Gastroesophageal sphincter (tissue), 4 donors: Measurements from ENCODE around the gene SATB1. TPM values are rescaled to one million over a fixed set of nuclear protein-coding genes. Genes with fewer than 3 reads are reported as not detected.
A peak's percentile ranks its signal among the peaks of the same experiment; 100 is the strongest.

ENCODE experiments used
- ATAC-seq: fragments of 150-250 bp; one replicate; pipeline ENCODE4 v1.9.1; 2016; ENCODE audit warnings: mild to moderate bottlenecking, moderate library complexity
- H3K27ac ChIP-seq, 4 donors: fragments of 200-600 bp; sonication (generic) in 3 of 4; 1 replicate in 3 of 4; 2 replicates in 1 of 4; pipeline ENCODE4 v1.5.1; 2016 to 2019
- H3K27me3 ChIP-seq: fragments of 200-600 bp; sonication (generic); one replicate; pipeline ENCODE4 v1.5.1; 2019
- H3K36me3 ChIP-seq, 2 donors: fragments of 200-600 bp; sonication (generic); one replicate each; pipeline ENCODE4 v1.5.1; 2019; ENCODE audit warnings: control low read depth in 1 of 2
- H3K4me1 ChIP-seq, 3 donors: fragments of 200-600 bp; sonication (generic); 1 replicate in 2 of 3; 2 replicates in 1 of 3; pipeline ENCODE4 v1.5.1; 2016 to 2019; ENCODE audit warnings: control low read depth in 2 of 3
- H3K4me3 ChIP-seq, 2 donors: fragments of 200-600 bp; sonication (generic); one replicate each; pipeline ENCODE4 v1.5.1; 2019; ENCODE audit warnings: mild to moderate bottlenecking in 1 of 2, moderate library complexity in 1 of 2
- H3K9me3 ChIP-seq, 3 donors: fragments of 200-600 bp; sonication (generic); one replicate each; pipeline ENCODE4 v1.5.1; 2017 to 2019; ENCODE audit warnings: control low read depth in 2 of 3
- EP300 ChIP-seq: sonication (generic); formaldehyde crosslinking; IDR thresholded peaks from one replicate; pipeline ENCODE4 v1.6.1; 2017; ENCODE audit warnings: antibody characterized with exemption, mild to moderate bottlenecking
- POLR2A ChIP-seq, 2 donors: fragments of 450-650 bp; IDR thresholded peaks; one replicate each; pipeline ENCODE4 v1.6.1; 2017; ENCODE audit warnings: antibody characterized with exemption in 2 of 2, mild to moderate bottlenecking in 2 of 2, moderate library complexity in 1 of 2
- POLR2AphosphoS5 ChIP-seq: sonication (generic); formaldehyde crosslinking; IDR thresholded peaks from one replicate; pipeline ENCODE4 v1.6.1; 2017; ENCODE audit warnings: antibody characterized with exemption
- WGBS, 2 donors: methylation state at CpG; one replicate each; pipeline ENCODE4 v1.1.5; 2018; ENCODE audit warnings: low coverage in 1 of 2; 5-methylcytosine and 5-hydroxymethylcytosine counted together
- total RNA-seq, 4 donors: library from RNA; depleted of rRNA; stranded (reverse); fragments of >200 nt; gene quantifications; one replicate each; pipeline ENCODE4 v1.1.0, GENCODE V29; 2016
- TF ChIP-seq, protein P1 (sequence below), 4 experiments: fragments of 200-600 bp in 2 of 4; fragments of 450-650 bp in 2 of 4; sonication (generic) in 1 of 4; IDR thresholded peaks; one replicate each; pipeline ENCODE4 v1.5.1; 2017 to 2019; ENCODE audit warnings: antibody characterized with exemption in 4 of 4, mild to moderate bottlenecking in 2 of 4, moderate library complexity in 2 of 4

The SATB1 gene
- total RNA-seq, 4 donors from 2014 or later = 41.5 to 61.2 (median 48.7) TPM

DNA sequence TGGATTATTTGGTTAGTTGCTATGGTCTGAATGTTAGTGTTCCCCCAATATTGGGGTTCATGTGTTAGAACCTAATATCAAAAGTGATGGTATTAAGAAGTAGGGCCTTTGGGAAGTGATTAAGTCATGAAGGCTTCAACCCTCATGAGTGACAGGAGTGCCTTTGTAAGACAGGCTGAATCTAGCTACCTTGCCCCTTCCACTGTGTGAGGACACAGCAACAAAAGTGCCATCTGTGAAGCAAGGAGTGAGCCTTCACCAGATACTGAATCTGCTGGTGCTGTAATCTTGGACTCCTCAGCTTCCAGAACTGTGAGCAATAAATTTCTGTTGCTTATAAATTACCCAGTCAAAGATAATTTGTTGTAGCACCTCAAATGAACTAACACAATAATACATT lies 22.6 kb upstream of the SATB1 start:
- H3K4me1 ChIP-seq = peaks cover 3 to 32% (median 17%) of the 10 kb centered on the region in 3 donors

DNA sequence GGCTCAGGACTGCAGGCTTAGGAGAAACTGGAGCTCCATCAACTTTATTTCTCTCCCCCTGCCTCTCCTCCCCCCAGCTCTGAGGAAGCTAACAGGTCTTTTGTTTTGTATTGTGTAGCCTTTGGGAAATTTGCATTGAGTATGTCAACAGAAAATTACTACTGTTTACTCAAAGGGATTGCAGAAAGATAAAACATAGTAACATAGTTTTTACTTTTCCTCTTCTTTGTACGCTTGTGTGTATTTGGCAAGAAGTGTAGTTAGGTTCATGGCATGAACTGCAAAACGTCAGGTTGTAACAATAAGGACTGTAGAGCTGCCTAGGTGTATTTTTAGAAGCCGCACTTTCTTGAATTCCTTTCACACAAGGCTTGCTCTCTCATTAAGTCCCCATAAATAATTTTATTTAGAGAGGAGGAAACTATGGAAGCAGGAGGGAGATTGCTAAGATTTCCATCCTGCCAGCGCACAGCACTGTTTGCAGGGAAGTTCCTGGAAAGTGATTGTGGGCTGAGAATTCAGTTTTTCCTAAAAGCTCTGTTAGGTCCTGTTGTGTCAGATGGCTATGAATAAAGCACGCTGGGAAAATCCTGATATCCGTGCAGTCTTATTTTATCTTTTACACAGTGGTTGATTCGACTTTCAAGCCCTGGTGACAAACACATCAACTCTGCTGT lies 21.1 kb upstream of the SATB1 start:
- Histone ChIP-seq H3K9me3 (peaks cover 0 to 8% (median 0%) of the 10 kb centered on the region in 3 donors), H3K4me3 (peak overlapping the region; percentile 43 to 68), H3K36me3 (no peaks in the 10 kb centered on the region), H3K27me3 (peaks cover 17% of the 10 kb centered on the region), H3K4me1 (peaks cover 3 to 32% (median 17%) of the 10 kb centered on the region in 3 donors), H3K27ac (no peak overlapping the region)
- ATAC-seq = no peak
- TF ChIP-seq POLR2A (IDR thresholded peaks at IDR 0.05) = no peak
- no peak for TF ChIP-seq POLR2AphosphoS5
- TF ChIP-seq, protein P1, sequence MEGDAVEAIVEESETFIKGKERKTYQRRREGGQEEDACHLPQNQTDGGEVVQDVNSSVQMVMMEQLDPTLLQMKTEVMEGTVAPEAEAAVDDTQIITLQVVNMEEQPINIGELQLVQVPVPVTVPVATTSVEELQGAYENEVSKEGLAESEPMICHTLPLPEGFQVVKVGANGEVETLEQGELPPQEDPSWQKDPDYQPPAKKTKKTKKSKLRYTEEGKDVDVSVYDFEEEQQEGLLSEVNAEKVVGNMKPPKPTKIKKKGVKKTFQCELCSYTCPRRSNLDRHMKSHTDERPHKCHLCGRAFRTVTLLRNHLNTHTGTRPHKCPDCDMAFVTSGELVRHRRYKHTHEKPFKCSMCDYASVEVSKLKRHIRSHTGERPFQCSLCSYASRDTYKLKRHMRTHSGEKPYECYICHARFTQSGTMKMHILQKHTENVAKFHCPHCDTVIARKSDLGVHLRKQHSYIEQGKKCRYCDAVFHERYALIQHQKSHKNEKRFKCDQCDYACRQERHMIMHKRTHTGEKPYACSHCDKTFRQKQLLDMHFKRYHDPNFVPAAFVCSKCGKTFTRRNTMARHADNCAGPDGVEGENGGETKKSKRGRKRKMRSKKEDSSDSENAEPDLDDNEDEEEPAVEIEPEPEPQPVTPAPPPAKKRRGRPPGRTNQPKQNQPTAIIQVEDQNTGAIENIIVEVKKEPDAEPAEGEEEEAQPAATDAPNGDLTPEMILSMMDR (IDR thresholded peaks at IDR 0.05) = no peak
- TF ChIP-seq EP300 = no peak
- 12 to 16% methylated on average over 7 of the region's 7 CpGs for WGBS, 2 donors

More for the DNA sequence above, 22.6 kb upstream of the SATB1 start:
- H3K4me3 ChIP-seq = no peak overlapping the region
- peaks cover 0 to 8% (median 0%) of the 10 kb centered on the region in 3 donors for H3K9me3 ChIP-seq
- no peaks in the 10 kb centered on the region for H3K36me3 ChIP-seq
- TF ChIP-seq EP300 = no peak
- TF ChIP-seq, protein P1 (IDR thresholded peaks at IDR 0.05) = no peak
- no peak for ATAC-seq
- H3K27me3 ChIP-seq = peaks cover 17% of the 10 kb centered on the region
- no peak overlapping the region for H3K27ac ChIP-seq

DNA sequence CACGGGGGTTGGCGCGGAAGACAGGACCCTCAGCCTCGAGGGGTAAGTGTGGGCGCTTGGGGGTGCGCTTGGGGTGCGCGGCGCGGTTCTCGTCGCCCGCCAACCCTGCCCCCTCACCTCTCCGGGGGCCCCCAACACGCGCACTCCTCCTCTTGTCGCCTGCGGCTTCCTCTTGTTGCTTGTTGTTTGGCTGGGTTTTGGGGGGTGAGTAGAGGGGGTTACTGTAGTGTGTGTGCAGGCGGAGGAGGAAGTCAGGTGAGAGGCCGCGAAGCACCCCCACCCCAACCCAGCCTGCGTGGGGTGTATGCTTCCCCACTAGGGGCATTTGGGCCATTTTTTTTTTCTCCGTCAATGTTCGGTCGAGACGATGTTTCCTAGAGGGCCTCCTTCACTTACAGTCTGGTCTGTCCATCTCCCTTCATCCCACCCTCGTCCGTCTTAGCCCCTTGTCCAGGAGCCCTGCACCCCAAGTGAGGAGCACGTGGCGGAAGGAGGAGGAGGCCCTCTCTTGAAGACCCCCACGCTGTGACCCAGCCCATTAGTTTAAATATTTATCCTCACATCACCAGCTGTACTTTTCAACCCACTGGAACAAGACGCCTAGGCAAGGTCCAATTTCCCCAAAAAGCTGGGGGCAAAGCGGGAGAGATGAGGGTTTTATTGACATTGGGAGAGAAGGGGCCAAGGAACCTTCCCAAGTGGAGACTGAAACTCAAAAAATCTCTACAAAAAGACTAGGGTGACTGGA lies 20.4 kb upstream of the SATB1 start:
- TF ChIP-seq POLR2AphosphoS5 = no peak
- TF ChIP-seq, protein P1 (IDR thresholded peaks at IDR 0.05) = peak in 1 of 4 experiments; percentile 22
- 4 to 8% methylated on average over 7 to 10 of the region's 33 CpGs for WGBS, 2 donors
- ATAC-seq = peak; percentile 20
- peak overlapping the region; percentile 43 to 68 for H3K4me3 ChIP-seq
- peaks cover 3 to 32% (median 17%) of the 10 kb centered on the region in 3 donors for H3K4me1 ChIP-seq
- H3K9me3 ChIP-seq = peaks cover 0 to 8% (median 0%) of the 10 kb centered on the region in 3 donors
- H3K27ac ChIP-seq = peak overlapping the region in 3 of 4 donors; percentile 72 to 82 (median 77)
- H3K36me3 ChIP-seq = no peaks in the 10 kb centered on the region
- H3K27me3 ChIP-seq = peaks cover 17% of the 10 kb centered on the region

DNA sequence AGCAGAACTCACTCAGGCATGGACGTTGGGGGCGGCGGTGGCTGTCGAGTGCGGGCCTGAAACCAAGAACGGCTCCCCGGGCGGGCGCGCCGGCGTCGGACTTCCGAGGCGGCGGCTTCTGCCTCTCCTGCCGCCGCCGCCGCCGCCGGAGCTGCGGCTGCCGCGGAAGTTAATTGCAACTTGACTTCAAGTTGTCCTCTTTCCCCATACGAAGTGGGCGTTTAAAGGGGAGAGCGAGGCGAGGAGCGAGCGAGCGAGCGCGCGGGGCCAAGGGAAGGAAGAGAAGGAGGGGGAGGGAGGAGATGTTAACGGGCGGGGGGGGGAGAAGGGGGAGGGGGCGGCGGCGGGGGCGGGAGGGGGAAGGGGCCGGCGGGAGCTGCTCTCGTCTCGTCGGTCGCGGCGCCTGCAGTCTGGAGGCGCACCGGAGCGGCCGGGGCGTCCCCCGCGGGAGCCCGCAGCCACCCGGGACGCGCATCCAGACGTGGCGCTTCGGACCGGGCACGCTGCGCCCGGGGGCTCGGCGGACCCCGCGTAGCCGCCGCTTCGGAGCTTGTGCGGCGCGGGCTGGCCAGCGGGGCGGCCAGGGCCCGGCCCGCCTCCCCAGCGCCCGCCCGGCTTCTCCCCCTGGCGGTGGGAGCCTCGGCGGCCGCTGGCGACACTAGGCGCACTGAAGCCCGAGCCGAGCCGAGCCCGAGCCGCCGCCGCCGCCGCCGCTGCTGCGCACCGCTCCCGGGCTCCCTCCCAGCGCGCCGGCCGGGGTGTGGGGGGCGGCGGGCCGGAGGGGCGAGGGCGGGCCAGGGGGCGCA lies 19.7 kb upstream of the SATB1 start:
- peaks cover 17% of the 10 kb centered on the region for H3K27me3 ChIP-seq
- no peaks in the 10 kb centered on the region for H3K36me3 ChIP-seq
- TF ChIP-seq EP300 = no peak
- TF ChIP-seq POLR2A (IDR thresholded peaks at IDR 0.05) = no peak
- no peak for TF ChIP-seq POLR2AphosphoS5
- TF ChIP-seq, protein P1 (IDR thresholded peaks at IDR 0.05) = peak in 3 of 4 experiments; percentile 51 to 76 (median 72)
- peaks cover 3 to 32% (median 17%) of the 10 kb centered on the region in 3 donors for H3K4me1 ChIP-seq
- peak overlapping the region; percentile 43 to 68 for H3K4me3 ChIP-seq
- ATAC-seq = peak; percentile 96
- H3K27ac ChIP-seq = peak overlapping the region in 3 of 4 donors; percentile 72 to 82 (median 77)
- WGBS, 2 donors = 0% methylated on average over 6 to 19 of the region's 113 CpGs
- peaks cover 0 to 8% (median 0%) of the 10 kb centered on the region in 3 donors for H3K9me3 ChIP-seq
